GM19372 (cell line): Measurements from ENCODE around the gene IFITM5.

Source experiments
- ATAC-seq: cut with Tn5 transposase; IDR thresholded peaks from one replicate; pipeline ENCODE4 v1.9.1; 2021; ENCODE audit warnings: mild to moderate bottlenecking, low read depth, moderate library complexity; ENCODE audit not compliant: unreplicated experiment

IFITM5 gene

DNA sequence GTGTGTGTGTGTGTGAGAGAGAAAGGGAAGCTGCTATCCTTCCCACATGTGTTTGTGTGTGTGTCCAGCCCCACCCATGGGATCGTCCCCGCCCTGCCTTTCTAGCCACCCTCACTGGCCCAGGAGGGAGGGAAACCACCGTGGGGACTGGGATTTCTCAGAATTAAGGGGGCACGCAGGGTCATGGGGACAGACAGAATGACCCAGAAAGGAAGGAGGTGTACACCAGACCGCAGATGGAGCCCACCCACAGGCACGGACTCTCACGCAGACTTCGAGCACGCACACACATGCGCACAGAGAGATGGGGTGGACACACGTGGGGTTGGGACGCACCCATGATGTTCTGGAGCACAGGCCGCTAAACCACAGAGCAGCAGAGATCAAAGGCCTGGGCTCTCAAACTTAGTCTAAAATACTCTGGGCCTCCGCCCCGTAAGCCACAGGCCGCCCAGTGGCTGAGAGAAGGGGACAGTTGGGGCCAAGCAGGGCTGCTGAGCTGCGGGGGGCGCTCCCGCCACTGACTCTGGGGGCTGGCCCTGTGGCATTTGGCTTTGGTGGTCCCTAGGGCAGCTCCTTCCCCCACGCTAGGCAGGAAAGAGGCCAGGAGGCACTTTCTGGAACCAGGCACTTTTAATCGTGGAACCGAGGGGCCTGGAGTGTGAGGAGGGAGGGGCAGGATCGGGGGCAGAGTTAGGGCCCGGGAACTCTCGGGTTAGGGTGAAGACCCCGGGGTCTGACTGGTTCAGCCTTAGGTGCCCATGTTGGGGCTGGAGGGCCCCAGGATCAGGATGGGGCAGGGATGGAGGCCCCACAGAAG lies 1.5 kb downstream of the IFITM5 start:
- ATAC-seq: no peak

DNA sequence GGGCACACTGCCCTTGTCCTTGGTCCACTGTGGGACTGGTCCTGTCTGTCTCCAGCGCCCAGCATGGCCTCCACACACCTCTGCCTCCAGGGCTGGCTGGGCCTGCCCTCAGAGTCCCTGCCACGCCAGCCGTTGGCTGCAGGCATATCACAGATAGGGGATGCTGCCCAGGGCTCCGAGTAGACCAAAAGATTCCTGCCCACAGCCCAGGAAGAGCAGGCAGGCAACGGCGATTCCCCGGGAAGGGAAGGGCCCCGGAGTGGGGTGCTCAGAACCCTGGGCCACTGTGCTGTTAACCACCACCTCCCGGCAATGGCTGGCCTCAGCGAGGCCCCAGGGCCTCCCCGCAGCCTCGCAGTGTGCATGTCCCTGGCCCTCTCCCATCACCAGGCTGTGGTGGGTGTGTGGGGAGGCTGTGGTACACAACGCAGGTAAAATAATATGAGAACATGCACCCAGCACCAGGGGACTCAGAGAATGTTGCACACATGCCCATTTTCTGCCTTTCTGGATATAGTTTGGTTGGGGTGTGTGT lies 2.2 kb downstream of the IFITM5 start:
- no peak for ATAC-seq

DNA sequence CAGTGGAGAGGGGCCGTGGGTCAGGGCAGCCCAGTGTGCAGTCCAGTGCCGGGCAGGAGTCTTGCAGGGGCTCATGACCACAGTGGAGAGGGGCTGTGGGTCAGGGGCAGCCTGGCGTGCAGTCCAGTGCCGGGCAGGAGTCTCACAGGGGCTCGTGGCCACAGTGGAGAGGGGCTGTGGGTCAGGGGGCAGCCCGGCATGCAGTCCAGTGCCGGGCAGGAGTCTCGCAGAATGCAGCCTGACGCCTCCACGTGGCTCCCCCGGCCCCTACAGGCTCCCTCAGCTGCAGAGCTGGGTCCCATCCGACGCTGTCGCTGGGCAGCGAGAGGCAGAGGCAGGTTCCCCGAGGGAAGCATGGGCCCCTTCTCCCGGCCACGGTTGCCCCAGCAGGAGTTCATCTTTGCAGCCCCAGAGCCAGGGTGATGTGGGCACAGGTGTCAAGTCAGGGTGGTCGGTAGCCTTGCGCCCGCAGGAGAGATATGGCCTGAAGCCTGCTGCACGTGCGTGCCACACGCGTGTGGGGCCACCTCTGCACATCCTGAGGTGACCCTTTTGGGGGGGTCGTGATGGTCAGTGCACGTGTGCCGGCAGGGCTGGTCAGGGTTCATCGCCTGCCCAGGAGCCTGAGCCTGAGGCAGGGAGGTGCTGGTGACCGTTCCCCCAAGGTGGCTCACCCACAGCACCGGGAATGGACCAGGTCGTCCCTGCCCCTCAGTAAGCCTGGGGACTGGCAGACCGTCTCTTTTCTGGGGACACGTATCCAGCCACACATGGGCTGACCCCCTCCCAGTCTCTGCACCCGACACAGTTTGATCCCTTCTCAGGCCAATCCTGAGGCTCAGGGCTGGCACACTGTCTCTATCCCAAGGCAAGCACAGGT lies 2.9 kb downstream of the IFITM5 start:
- no peak for ATAC-seq

GRCh38 chr11:295351-296170 lies 3.8 kb downstream of the IFITM5 start:
- ATAC-seq: no peak

DNA sequence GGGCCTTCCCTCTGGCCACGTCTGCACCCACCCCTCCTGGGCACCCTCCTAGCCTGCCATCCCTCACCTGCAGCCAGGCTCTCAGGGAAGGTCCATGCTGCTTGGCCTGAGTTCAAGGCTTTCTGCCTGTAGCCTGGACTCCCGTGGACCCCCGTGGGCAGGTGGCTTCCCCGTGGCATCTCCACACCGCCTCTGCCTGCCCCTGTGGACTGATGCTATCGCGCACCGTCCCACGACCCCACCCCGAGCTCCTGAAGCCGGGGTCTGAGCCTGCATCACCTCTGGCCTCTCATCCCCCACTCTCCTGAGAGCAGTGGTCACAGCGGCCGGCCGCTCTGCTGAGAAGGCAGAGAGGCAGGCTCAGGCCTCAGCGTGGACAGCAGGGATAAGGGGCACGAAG lies 4.5 kb downstream of the IFITM5 start:
- ATAC-seq: no peak

GRCh38 chr11:293852-294661 lies 5.3 kb downstream of the IFITM5 start:
- no peak for ATAC-seq

DNA sequence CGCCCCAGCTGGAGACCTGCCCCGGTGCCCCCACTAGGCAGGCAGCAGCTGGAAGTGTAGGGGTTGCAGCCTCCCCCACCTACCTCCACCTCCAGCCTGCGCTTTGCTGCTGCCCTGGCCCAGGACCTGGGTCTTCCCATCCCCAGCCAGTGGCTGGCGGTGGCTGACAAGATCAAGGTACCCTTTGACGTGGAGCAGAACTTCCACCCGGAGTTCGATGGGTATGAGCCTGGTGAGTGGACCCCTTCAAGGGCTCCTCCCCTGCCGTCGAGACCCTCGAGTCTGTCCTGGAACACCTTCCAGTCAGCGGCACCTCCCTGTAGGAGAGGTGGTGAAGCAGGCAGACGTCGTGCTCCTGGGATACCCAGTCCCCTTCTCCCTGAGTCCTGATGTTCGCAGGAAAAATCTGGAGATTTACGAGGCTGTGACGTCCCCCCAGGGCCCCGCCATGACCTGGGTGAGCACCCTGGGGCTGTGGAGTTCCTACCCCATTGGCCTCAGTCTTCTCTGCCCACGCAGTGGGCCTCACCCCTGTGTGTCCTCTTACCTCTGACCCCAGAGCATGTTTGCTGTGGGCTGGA lies 6.0 kb downstream of the IFITM5 start:
- ATAC-seq: no peak

- ATAC-seq: no peak
Observed at GRCh38 chr11:292211-293121, 6.9 kb downstream of the IFITM5 start.

DNA sequence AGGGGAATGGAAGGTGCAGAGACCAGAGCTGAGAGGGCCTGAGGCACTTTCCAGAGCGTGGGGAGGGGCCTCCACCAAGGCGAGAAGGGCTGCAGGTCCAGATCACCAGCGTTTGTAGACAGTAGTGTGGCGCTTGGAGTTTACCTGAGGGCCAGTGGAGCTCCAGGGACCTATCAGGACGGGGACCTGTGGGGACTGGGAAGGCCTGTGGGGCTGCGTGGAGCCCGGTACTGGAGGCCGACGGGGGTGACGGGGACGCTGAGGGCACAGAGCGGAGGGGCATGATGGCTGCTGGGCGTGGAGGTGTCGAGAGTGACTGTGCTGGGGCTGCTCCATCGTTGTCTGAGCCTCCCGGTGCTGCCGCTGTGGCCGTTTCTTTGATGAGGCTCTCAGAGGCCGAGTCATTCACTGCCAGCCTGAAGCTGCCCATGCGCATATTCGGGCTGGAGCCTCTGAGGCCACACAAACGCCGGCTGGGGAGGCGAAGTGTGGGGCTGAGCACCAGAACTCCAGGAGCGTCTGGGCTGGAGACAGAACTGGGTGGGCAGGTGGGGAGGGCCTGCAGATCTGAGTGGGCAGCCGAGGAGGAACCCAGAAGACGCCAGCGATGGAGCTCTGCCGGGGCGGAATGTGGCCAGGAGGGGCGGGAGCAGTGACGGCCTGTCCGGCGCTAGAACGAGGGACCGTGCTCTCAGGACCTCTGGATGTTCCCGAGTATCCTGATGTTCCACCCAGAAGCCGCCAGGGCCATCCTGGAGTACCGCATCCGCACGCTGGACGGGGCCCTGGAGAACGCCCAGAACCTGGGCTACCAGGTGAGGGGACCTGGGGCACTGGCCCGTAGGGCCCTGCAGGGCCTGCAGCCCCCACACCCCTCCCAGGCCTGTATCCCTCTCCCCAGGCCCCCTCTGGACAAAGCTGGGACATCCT lies 7.8 kb downstream of the IFITM5 start:
- ATAC-seq: no peak

- no peak for ATAC-seq
Observed at GRCh38 chr11:290621-291231, 8.6 kb downstream of the IFITM5 start.

GRCh38 chr11:289712-290620 lies 9.4 kb downstream of the IFITM5 start:
- no peak for ATAC-seq

DNA sequence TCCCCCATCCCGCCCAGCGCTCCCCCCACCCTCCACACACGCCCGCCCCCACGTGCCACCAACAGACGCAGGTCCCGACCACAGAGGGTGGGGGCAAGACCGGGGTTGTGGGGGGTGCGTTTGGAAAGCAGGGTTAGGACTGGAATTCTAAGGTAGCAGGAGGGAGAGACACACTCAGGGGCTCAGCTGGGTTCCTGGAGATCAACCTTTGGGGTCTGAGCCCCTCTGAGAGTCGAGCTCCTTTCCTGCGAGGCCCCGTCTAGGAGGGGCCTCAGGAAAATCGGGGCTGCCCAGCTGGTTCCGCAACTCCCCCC lies 10.0 kb downstream of the IFITM5 start:
- no peak for ATAC-seq

GRCh38 chr11:288478-289397 lies 10.6 kb downstream of the IFITM5 start, which contains the start of gene PGGHG:
Gene PGGHG (plus strand): TSS chr11:289126. CDS start chr11:289817, 691 bp downstream.
- no peak for ATAC-seq

DNA sequence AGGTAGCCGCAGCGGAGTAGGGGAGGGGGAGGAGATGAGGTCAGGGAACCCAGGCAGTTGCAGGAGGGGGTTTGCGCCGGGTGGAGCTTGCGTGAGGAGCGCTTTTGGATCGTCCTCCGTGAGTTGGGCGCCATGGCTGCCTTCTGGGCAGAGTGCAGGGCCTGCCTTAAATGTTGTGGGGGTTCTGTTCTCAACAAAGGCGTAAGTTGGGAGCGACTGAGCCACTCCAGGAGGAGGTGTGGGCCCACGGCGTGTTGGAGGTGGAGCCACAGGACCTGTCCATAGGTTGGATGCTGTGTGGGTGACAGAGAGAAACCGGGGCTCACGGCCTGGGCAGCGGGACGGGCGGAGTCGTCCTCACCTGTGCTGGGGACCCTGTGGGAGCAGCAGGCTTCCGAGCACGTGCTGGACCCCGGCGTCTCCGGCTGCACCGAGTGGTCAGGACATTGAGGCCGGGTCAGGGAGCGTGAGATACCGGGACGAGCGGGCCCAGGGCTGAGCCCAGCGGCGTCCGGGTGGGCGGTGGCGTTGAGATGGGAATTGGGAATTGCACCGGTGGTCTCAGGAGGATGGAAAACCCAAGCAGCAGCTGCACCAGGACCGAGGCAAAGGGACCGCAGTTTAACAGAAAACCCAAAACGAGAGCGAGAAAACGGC lies 11.4 kb downstream of the IFITM5 start:
- no peak for ATAC-seq
